OCI-LY3 (cell line): Measurements from ENCODE around the gene PADI3.

Experiments
- CTCF ChIP-seq: fragments of 200-600, 300-600 bp; sonication (generic); IDR thresholded peaks from 2 replicates; pipeline ENCODE4 v1.5.1; 2014; ENCODE audit warnings: antibody characterized with exemption, low read length, low read depth
- EZH2phosphoT487 ChIP-seq: fragments of 200-600 bp; shearing (Covaris generic); IDR thresholded peaks from 2 replicates; pipeline ENCODE4 v1.6.1; 2018; ENCODE audit warnings: antibody characterized with exemption, mixed run types, low read depth

- TF ChIP-seq CTCF: no peak
- TF ChIP-seq EZH2phosphoT487: no peak
Observed at GRCh38 chr1:17239420-17239819, 9.5 kb upstream of the PADI3 start.
